ENCODE results near the gene PCDH15.
"Not testable (repeated sequence)": the region's sequence is repeated elsewhere in the genome, so short reads cannot be mapped to it uniquely, and the experiment has no call there.

The PCDH15 gene

GRCh38 chr10:54454271-54454670 lies 346.8 kb downstream of the PCDH15 start:
- no peak for DNase-seq
- intact Hi-C loops (cut with DNase I) = no loop called here

- intact Hi-C loops (cut with DNase I) = no loop called here
- DNase-seq = no peak
Observed at GRCh38 chr10:54449056-54449455, 352.0 kb downstream of the PCDH15 start.

GRCh38 chr10:54444170-54444569 lies 356.9 kb downstream of the PCDH15 start:
- DNase-seq = no peak
- intact Hi-C loops (cut with DNase I) = no loop called here

- DNase-seq = no peak
- intact Hi-C loops (cut with DNase I) = no loop called here
Observed at GRCh38 chr10:54441275-54441674, 359.8 kb downstream of the PCDH15 start.

DNA sequence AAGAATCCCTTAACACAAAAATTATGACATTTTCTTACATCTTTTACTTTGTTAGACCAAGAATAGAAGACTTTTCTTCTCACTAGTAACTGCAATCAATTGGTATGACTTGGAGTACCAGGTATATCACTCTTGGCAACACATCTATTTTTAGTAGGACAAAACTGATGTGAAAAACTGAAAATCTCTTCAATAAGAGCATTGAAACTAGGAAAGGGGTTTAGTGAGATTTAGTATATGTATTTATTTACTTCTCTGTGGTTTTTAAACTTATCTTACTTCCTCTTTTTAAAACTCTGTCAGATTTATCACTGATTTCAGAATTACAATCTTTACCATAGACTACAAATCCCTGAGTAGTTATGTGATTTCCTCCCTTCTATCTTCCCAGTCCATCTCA lies 366.2 kb downstream of the PCDH15 start:
- no peak for DNase-seq
- intact Hi-C loops (cut with DNase I) = no loop called here

- intact Hi-C loops (cut with DNase I) = no loop called here
- DNase-seq = no peak
Observed at GRCh38 chr10:54415483-54415882, 385.5 kb downstream of the PCDH15 start.

- intact Hi-C loops (cut with DNase I) = loop anchor here (5.0 kb wide), 1 partner anchor 565 kb away; no protein-coding TSS in a partner anchor
- peak in 16 of 42 donors; percentile 10 to 66 (median 26) for DNase-seq
Observed at GRCh38 chr10:54402576-54402975, 398.5 kb downstream of the PCDH15 start.

DNA sequence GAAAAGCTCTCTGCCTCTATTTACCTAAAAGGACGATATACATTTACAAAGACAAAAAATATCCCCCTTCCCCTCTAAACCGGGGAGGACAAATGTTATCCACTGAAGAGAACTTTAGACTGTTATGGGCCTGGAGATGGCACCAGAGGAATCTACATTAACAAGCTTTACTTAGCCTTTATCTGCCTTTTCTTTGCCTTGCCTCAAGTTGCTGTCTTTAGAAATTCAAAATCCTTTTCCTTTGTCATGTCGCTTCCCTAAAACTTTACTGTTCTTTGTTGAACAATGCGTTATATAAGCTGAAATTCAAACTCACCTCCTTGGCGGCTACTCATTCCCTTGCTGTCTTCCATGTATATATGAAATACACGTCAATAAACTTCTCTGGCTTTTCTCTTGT lies 405.0 kb downstream of the PCDH15 start:
- intact Hi-C loops (cut with DNase I) = no loop called here
- no peak for DNase-seq

DNA sequence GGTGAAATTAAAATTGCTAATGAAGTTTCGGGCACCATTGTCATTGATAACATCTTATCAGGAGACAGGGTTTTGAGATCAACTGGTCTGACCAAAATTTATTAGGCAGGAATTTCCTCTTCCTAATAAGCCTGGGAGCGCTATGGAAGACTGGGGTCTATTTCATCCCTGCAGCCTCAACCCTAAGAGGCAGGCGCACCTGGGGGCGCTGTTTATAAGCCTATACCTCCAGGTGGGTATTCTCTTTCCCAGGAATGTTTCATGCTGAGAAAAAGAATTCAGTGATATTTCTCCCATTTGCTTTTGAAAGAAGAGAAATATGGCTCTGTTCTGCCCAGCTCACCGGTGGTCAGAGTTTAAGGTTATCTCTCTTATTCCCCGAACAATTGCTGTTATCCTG lies 406.4 kb downstream of the PCDH15 start:
- intact Hi-C loops (cut with DNase I); DNase-seq: not testable (repeated sequence)

- DNase-seq = no peak
- intact Hi-C loops (cut with DNase I) = no loop called here
Observed at GRCh38 chr10:54372179-54372578, 428.9 kb downstream of the PCDH15 start.

- intact Hi-C loops (cut with DNase I) = no loop called here
- no peak for DNase-seq
Observed at GRCh38 chr10:54368984-54369383, 432.0 kb downstream of the PCDH15 start.

- intact Hi-C loops (cut with DNase I) = no loop called here
- no peak for DNase-seq
Observed at GRCh38 chr10:54363390-54363789, 437.6 kb downstream of the PCDH15 start.

DNA sequence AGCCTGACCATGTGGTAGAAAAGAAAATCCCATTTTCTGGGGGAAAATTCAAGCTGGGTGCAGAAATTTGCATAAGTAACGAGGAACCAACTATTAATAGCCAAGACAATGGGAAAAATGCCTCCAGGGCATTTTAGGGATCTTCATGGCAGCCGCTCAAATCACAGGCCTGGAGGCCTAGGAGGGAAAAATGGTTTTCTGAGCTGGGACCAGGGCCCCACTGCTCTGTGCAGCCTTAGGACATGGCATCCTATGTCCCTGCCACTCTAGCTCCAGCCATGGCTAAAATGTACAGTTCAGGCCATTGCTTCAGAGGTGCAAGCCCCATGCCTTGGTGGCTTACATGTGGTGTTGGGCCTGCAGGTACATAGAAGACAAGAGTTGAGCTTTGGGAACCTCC lies 459.0 kb downstream of the PCDH15 start:
- no peak for DNase-seq
- intact Hi-C loops (cut with DNase I) = no loop called here

DNA sequence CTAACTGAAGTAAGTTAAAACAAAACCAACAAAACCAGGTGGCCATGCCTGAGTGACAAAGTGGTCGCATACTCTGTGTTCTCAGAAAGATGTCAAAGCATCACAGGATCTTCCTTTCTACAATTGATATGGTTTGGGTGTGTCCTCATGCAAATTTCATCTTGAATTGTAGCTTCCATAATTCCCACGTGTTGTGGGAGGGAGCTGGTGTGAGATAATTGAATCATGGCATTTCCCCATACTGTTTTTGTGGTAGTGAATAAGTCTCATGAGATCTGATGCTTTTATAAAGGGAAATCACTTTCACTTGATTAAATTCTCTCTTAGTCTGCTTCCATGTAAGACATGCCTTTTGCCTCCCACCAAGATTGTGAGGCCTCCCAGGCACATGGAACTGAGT lies 465.7 kb downstream of the PCDH15 start:
- intact Hi-C loops (cut with DNase I) = no loop called here
- DNase-seq = no peak

- intact Hi-C loops (cut with DNase I) = no loop called here
- DNase-seq = no peak
Observed at GRCh38 chr10:54319341-54319740, 481.7 kb downstream of the PCDH15 start.

DNA sequence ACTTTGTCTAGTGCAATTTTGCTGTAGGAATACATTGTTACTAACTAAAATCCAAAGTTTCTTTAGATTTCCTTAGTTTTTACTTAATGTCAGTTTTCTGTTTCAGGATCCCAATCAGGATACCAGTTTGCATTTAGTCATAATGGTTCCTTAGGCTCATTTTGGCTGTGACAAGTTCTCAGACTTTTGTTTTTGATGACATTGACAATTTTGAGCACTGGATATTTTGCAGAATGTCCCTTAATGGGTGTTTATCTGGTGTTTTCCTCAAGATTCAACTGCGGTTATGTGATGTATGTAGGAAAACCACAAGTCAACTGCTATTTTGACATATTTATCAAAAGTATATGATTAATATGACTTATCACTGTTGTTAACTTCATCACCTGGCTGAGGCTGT lies 482.6 kb downstream of the PCDH15 start:
- intact Hi-C loops (cut with DNase I) = no loop called here
- no peak for DNase-seq

GRCh38 chr10:54314430-54314829 lies 486.6 kb downstream of the PCDH15 start:
- no peak for DNase-seq
- intact Hi-C loops (cut with DNase I) = no loop called here

DNA sequence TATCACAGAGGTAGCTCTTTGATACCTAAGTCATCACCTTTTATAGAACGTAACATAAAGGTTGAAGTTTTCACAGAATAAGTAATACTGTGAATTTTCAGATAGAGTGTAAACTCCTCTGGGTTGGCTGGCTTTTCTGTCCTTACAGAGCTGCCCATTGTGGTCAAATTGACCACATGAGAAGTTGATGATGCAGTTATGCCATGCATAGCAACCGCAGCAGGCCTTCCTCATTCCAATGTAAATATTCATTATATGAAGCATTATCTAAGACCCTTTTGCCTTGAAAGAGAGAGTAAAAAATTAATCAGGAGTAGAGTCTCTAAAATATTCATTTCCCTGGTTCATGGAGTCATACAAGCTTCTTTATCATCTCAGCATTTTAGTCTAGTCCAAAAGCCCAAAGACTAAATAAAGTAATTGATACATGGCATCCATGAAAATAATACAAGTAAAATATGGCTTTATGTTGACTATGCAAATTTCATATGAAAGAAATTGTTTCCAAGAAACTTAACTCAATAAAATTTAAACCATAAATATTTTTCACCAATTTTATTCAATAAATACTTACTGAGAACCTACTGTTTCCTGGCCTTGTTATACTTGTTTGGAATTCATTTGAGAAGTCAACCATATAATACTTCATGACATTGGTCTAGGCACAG lies 516.4 kb downstream of the PCDH15 start:
- intact Hi-C loops (cut with DNase I) = no loop called here
- DNase-seq = no peak

DNA sequence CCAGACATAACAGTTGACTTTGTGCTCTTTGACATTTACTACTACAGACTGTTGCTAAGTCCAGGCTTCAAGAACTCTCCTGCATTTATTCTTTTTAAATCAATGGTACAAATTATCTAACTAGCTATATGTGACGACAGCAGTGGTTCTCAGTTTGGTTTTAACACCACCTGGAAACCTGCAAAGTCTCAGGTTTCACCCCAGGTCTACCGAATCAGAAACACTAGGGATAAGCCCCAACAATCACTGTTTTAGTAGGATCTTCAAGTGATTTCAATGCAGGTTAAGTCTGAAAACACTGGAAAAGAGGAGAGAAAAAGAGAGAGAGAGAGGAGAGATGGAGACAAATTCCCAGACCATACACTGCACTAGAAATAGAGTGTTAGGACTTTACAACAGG lies 519.0 kb downstream of the PCDH15 start:
- intact Hi-C loops (cut with DNase I) = no loop called here
- no peak for DNase-seq

DNA sequence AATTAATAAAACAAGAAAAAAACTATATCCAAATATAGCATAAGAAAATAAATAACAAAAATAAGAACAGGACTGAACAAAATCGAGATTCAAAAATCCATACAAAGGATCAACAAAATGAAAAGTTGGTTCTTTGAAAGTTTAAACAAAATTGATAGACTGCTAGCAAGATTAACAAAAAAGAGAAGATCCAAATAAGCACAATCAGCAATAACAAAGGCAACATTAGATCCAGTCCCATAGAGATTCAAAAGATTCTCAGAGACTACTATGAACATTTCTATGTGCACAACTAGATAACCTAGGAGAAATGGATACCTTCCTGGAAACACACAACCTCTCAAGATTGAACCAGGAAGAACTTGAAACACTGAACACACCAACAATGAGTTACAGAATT lies 534.6 kb downstream of the PCDH15 start:
- intact Hi-C loops (cut with DNase I) = no loop called here
- DNase-seq = no peak

- DNase-seq = no peak
- intact Hi-C loops (cut with DNase I) = no loop called here
Observed at GRCh38 chr10:54262726-54263125, 538.3 kb downstream of the PCDH15 start.

DNA sequence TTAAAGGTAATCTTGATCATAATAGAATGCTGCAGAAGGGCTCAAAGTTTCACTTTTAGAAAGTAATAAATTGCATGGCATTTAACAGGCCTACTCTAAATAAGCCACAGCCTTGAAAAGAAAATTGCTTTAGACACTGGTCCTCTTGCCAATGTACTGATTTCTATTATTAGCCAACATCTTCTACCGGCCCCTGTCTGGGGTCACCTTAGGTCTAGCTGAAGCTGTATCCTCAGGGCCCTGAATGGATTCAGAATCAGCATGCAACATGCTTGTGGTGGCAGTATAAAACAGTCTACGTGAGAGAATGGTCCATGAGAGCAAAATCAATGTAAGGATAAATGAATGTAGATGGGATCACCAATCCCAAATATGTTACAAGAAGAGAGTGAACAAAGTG lies 541.9 kb downstream of the PCDH15 start:
- intact Hi-C loops (cut with DNase I) = no loop called here
- DNase-seq = no peak
